NCI-H774 (cell line): ENCODE data around the gene TNNI2.
"Not testable (repeated sequence)": the region's sequence is repeated elsewhere in the genome, so short reads cannot be mapped to it uniquely, and the experiment has no call there.

Source experiments
- DNase-seq: peaks from one replicate; lab custom pipeline; 2025; lab: John Stamatoyannopoulos, UW

TNNI2 gene

DNA sequence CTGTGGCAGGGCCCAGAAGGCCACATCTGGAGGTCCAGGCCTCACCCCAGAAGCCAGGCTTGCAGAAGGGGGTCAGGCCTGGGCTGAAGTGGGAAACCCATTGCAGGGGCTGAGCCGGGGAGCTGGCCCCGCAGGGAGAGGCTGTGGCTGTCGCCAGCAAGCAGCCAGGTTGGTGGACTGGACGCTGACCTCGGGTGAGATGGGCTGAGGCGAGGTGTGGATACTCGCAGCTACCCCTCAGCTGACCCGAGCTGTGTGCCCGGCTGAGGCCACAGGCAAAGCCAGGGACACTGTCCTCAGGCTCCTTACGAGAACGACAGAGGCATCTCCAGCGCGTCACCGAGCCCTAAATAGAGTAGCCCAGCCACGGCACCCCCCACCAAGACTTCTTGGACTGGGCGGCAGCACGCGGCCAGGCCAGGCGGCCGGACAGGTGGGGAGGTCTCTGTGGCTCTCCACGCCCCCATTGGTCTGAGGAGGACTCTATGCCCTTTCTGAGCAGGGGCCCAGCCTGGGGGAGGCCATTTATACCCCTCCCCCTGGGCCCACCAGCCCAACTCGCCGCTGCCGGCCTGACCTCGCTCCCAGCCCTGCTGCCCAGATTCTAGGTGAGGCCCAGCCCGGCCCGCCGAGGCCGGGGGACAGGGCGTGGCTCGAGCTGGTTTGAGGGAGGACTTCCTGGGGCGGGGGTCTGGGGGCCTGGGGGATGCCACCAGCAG lies at the start of gene TNNI2:
TNNI2 (plus strand) TSS at position 556 of the 719 bp plus-strand sequence. CDS start 716 bp downstream, outside the sequence.
- no peak for DNase-seq

DNA sequence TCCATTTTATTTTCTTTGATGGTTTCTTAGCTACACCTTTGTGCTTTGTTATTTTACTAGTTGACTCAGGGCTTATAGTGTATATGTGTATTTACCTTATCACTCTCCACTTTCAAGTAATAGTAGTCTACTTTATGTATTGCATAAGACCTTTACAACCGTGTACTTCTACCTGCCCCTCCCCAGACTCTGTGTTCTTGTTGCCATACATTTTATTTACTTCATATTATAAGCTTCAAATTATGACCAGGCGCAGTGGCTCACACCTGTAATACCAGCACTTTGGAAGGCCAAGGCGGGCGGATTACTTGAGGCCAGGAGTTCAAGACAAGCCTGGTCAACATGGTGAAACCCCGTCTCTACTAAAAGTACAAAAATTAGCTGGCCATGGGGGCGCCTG lies 46.9 kb upstream of the TNNI2 start:
- DNase-seq: no peak

DNA sequence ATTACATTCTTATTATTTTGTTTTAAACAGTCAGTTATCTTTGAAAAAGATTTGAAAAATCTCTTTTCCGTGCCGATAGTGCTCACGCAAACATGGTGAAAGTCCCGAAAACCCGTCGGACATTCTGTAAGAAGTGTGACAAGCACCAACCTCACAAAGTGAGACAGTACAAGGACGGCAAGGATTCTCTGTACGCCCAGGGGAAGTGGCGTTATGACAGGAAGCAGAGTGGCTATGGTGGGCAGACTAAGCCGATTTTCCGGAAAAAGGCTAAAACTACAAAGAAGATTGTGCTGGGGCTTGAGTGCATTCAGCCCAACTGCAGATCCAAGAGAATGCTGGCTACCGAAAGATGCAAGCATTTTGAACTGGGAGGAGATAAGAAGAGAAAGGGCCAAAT lies 46.3 kb upstream of the TNNI2 start:
- no peak for DNase-seq

DNA sequence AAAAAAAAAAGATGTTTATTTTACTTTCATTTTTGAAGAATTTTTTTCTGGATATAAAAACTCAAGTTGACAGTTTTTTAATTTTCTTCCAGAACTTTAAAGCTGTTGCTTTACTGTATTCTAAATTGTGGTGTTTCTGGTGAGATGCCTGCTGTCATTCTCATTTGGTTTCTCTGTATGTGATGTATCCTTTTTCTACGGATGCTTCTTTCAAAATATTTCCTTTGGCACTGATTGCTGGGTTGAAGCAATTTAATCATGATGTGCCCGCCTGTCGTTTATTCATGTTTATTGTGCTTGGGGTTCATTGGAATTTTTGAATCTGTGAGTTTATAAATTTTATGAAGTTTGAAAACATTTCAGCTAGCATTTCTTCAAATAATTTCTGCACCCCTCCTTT lies 45.7 kb upstream of the TNNI2 start:
- no peak for DNase-seq

DNA sequence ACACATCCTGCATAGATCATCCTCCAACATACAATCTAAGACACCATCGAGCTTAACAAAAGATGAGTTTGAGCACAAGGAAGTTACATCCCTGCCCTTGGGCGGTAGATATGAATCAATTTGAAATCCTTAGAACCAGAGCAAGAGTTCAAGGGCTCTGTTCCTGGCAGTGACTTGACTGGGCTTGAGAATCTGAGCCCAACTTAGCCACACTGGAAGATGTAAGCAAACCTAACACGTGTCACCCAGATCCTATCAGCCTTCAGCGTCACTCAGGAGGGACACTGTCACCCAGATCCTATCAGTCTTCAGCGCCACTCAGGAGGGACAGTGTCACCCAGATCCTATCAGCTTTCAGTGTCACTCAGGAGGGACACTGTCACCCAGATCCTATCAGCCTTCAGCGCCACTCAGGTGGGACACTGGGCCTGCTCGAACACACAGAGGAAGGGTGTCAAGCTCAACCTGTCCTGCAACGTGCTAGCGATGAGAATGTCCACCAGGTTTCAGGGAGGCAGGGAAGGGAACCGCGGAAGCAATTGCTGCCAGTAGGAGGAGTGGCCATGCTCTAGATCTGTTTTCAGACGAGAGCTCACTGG lies 42.3 kb upstream of the TNNI2 start:
- no peak for DNase-seq

DNA sequence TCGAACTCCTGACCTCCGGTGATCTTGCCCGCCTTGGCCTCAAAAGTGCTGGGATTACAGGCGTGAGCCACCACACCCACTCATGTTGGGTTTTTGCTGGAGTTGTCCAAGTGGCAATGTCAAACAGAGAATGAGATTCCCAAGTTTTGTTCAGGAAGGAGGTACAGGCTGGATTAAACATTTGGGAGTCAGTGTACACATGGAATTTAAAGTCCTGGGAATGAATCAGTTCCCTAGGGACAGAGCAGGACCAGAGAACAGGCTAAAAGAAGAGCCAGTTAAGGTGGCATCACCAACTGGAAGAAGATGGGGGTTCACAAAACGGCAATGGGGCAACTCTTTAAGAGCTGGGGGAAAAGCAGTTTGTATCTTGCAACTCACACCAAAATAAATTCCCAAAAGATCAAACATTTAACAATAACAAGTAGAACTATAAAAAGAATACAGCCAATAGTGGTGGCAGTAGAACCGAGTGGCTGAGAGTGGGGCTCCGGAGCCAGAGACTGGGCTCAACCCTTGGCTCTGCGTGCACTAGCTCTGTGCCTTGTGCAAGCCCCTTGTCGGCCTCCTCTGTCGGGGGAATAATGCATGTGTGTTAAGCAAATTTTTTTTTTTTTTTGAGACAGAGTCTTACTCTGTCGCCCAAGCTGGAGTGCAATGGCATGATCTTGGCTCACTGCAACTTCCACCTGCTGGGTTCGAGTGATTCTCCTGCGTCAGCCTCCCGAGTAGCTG lies 41.2 kb upstream of the TNNI2 start:
- no peak for DNase-seq

DNA sequence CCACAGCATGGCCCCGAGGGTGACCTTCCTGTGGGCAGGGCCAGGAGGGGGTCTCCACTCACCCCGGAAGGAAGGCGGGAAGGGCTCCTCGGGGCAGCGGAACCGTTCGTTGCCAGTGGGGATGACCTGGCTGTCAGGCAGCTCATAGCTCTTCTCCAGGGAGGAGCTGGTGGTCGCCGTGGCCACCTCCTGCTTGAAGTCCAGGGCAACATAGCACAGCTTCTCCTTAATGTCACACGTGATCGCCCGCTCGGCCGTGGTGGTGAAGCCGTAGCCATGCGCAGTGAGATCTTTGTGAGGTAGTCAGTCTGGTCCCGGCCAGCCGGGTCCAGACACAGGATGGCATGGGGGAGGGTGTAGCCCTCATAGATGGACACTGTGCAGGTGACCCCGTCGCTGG lies 35.5 kb upstream of the TNNI2 start:
- no peak for DNase-seq

DNA sequence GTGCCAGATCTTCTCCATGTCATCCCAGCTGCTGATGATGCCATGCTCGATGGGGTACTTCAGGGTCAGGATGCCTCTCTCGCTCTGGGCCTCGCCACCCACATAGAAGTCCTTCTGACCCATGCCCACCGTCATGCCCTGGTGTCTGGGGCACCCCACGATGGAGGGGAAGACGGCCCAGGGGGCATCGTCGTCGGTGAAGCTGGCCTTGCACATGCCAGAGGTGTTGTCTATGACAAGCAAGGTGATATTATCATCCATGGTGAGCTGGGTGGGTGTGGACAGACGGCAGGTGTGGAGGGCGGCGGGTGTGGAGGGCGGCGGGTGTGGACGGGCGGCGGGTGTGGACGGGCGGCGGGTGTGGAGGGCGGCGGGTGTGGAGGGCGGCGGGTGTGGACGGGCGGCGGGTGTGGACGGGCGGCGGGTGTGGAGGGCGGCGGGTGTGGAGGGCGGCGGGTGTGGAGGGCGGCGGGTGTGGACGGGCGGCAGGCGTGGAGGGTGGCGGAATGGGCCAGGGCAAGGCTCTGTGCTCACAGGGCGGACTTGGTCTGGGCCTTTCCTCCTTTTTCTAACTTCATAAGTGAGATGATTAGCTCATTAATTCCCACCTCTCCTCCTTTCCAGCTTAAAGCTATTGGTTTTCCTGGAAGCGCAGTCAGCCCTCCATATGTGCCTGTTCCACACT lies 34.8 kb upstream of the TNNI2 start:
- DNase-seq: not testable (repeated sequence)

DNA sequence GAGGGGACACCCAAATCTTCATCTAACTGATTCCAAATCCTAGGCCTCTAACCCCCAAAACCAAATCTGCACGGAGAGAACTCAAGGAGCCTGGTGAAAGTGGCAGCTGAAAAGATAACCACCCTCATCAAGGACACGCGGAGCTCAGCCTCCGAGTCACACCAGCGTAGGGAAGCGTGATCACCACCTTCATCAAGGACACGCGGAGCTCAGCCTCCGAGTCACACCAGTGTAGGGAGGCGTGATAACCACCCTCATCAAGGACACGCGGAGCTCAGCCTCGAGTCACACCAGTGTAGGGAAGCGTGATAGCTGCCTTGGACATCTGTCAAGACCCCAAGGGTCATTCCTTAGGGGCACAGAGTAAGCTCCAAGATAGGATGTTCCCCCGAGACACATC lies 33.3 kb upstream of the TNNI2 start:
- DNase-seq: no peak

DNA sequence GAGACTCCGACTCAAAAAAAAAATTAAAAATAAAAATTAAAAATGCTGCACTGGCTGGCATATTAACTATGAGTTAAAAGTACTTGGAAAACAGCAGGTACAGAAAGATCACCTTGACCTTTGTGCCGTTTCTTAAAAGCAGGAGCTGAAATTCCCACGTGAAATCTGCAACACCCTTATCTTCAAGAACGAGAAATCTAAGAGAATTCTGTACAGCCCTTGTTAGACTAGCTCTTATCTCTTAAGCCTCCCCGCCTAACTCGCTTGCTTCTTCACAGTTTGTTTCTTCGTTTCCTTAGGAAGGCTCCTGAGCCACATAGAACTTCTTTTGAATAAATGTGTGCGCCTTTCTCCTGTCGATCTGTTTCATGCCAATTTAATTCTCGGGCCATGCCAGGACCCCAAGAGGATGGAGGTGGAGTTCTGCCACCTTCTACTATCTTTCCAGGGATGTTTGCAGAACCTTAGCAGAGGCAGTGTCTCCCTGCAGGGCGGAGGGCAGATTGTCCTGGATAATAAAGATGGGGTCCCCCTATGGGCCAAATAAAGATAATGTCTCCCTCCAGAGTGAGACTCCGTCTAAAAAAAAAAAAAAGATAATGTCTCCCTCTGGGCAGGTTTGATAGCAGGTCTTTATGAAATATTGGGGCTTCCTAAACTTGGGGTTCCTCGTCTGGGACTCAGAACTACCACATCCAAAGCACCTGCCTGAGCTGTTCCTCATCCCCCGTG lies 31.4 kb upstream of the TNNI2 start:
- DNase-seq: no peak

DNA sequence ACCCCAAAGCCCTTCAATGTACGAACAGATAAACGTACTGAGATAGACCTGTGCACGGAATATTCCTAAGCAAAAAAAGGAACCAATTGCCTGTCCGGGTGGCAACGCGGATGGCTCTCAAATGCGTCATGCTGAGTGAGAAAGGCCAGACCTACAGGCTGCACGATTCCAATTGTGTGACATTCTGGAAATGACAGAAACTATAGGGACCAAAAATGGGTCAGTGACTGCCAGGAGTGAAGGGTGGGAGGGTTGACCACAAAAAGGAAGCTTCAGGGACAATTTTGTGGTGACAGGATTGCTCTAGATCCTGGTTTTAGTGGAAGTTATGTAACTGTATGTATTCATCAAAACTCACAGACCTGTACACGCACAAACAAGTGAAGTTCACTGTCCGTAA lies 28.0 kb upstream of the TNNI2 start:
- no peak for DNase-seq

DNA sequence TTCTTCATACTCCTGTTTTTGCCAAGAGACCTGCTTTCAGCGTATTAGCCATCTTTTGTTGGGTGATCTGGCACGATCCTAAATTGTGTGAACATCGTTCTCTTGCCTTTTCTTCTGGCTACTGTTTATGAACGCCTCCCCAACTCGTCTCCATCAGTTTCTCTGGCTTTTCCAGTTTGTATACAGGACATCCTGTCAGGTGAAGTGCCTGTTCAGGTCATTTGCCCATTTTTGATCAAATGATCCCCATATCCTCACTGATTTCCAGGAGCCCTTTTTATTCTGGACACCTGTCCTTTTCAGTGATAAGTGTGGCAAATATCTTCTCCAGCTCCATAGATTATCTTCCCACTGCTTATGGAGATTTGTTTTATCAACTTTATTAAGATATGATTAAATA lies 26.5 kb upstream of the TNNI2 start:
- DNase-seq: no peak

DNA sequence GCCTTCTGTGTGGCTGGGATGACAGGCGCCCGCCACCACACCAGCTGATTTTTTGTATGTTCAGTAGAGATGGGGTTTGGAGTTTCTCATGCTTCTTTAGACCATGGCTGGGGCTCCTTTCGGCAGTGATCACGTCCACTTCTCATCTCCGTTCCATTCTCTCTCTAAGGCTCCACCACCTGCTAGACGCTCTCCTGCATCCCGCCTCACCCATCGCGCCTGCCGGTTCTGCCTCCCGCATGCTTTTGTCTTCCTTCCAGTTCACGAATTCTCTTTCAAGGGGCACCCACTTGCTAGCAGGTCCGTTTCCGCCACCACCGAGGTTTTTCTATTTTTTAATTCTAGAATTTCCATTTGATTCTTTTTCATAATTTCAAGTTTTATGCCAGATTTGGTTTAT lies 26.0 kb upstream of the TNNI2 start:
- DNase-seq: no peak

DNA sequence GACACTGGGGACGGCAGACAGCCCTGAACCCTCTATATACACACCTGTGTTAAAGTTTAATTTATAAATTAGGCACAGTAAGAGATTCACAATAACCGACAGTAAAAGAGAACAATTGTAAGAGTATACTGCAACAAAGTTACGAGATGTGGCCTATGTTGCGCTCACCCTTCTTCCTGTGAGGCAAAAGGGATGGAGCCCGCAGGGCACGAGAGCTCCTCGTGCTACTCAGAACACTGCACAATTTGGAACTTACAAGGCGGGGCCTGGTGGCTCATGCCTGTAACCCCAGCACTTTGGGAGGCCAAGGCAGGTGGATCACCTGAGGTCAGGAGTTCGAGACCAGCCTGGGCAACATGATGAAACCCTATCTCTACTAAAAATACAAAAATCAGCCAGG lies 25.4 kb upstream of the TNNI2 start:
- not testable (repeated sequence) for DNase-seq

DNA sequence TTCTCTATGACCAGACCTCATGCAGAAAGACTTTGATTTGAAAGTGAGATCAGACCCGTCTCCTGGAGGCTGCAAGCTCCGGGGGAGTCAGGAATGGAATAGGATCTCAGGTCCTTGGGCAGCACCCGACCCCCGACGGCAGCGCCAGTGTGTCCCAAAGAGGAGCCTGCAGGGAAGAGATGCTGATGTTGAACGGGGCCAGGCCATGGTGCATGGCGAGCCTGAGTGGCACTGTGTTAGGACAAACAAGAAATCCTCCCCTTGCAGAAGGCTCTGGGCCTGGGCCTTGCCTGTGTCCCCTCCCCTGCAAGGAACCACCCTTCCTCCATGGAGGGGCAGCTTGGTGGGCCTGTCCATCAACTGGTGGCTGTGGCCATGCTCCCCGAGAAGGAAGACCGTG lies 24.1 kb upstream of the TNNI2 start:
- no peak for DNase-seq

DNA sequence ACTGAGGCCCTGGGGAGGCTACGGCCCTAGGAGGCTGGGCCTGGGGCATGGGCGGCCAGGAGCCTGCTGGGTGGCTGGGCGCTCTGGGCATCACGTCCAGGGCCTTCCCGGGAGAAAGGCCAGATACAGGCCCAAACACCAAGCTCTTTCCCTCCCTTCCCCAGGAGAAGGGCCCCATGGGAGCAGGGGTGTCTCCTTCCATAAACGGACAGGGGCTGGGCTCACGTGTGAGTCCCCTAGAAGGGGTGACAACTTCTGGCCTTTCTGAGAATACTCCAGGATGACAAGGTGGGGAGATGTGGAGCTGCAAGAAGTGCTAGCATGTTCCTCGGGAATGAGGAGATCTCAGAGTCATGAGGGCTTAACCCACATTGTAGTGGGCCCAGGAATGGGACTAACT lies 23.5 kb upstream of the TNNI2 start:
- DNase-seq: no peak

DNA sequence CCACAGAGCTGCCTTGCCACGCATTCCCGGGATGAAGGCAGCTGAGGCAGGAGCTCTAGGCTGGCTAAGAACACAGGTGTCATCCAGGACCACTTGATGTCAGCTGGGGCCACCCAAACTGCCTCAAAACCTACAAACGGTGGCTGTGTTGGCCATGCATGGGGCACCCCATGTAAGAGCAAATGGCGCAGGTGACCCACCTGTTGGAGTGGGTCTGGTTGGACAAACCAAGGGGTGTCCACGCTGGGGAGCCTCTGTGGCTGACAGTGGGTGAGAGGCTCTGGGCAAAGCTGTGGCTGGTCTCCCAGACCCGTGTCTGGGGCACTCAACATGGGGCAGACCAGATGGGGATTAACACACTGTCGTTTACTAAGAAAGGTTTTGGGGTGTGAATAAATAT lies 23.0 kb upstream of the TNNI2 start:
- no peak for DNase-seq

DNA sequence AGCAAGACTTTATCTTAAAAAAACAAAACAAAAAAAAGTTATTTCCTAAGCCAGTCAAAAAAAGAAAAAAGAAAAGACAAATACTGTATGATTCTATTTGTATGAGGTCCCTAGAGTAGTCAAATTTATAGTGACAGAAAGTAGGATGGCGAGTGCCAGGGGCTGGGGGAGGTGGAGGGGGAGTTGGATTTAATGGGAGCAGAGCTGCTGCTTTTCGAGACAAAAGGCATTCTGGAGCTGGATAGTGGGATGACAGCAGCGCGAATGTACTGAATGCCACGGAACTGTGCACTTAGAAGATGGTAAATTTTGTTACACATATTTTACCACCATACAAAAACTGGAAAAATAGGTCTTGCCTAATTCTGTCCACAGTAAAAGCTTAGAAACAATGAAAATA lies 21.8 kb upstream of the TNNI2 start:
- no peak for DNase-seq

DNA sequence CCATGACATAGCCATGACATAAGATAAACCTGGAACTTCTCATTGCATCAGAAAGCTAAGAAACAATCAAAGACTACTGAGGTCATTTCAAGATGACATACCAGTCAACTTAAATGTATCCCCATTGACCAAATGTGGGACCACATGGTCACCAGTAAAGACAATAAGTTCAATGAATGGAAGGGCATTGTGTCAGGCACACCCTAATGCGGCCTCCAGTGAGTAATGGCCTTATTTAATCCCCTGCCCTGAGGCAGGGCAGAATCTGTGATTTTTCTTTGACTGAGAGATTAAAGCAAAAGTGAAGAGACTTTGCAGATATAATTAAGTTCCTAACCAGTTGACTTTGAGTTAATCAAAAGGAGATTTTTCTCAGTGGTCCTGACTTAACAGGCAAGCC lies 21.3 kb upstream of the TNNI2 start:
- DNase-seq: no peak

DNA sequence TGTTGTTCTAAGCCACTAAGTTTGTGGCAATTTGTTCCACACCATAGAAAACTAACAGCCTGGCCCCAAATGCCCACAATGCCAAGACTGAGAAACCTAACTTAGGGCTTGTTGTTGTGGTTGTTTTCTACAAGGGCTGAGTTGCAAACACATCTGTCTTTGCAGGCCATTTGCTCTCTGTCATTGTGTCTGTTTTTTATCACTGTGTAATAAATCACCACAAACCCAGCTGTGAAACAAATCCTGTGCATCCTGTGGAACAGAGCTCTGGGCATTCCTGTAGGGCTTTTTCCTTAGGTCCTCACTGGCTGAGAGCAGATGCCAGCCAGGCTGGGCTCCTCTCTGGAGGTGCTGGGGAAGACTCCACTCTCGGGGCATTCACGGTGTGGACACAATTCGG lies 19.7 kb upstream of the TNNI2 start:
- DNase-seq: no peak

DNA sequence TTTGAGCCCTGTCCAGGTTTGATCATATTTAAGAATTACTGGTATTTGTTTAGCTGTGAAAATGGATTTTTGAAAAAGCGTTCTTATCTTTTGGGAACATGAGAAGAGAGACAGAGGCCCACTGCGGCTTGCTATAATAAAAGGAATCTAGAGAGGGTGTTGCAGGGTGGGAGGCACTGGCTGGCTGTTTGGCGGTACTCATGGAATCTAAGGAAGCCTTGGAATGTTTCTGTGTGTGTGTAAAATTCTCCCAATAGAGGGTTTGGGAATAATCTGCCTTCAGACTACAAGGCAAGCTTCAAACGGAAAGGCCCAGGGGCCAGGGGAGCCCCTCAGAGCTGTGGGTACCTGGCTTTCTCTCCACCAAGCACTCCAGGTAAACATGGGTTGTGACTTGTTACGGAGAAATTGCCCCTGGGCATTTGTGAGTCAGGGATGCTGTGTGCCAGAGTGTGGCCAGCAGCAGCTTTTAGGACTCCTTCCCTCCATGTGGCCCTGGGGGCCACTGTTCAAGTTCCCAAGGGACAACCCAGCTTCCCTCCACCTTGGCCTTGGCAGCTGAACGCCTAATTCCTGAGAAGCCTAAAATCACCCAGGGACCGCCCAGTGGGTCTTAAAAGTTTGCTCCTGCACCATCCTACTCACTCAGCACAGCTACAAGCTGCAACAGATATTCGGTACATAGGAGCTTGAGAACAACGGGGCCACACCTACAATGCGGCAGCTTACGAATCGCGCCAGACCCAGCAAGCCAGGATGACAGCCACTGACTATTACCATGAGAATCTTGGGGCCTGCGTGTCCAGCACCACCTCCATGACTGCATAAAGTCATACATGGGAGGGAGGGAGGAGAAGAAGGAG lies 18.1 kb upstream of the TNNI2 start:
- no peak for DNase-seq
